IMR-90 (cell line): ENCODE results near the gene PRKCH.

Experiments
- BHLHE40 ChIP-seq: fragments of 150-350 bp; IDR thresholded peaks from 2 replicates; pipeline ENCODE4 v1.6.1; 2016; ENCODE audit warnings: mild to moderate bottlenecking, low read depth, low read length
- CEBPB ChIP-seq: IDR thresholded peaks from 2 replicates; pipeline ENCODE4 v1.6.1; 2012; ENCODE audit warnings: low read depth, low read length, improper control_type of control experiment
- CHD1 ChIP-seq: IDR thresholded peaks from 2 replicates; pipeline ENCODE4 v1.6.1; 2012; ENCODE audit warnings: low read depth, low read length, improper control_type of control experiment
- CTCF ChIP-seq: conservative IDR thresholded peaks from 2 replicates; pipeline ENCODE4 v1.5.1; 2012; ENCODE audit warnings: mild to moderate bottlenecking, low read depth, low read length, improper control_type of control experiment
- ELK1 ChIP-seq: fragments of 150-350 bp; IDR thresholded peaks from 2 replicates; pipeline ENCODE4 v1.6.1; 2016; ENCODE audit warnings: low read depth, mild to moderate bottlenecking, low read length, moderate library complexity, borderline replicate concordance
- FOS ChIP-seq: fragments of 150-350 bp; IDR thresholded peaks from 2 replicates; pipeline ENCODE4 v1.6.1; 2016; ENCODE audit warnings: low read depth, low read length
- MXI1 ChIP-seq: IDR thresholded peaks from 2 replicates; pipeline ENCODE4 v1.6.1; 2012; ENCODE audit warnings: low read depth, mild to moderate bottlenecking, low read length, moderate library complexity, borderline replicate concordance
- POLR2A ChIP-seq: IDR thresholded peaks from 2 replicates; pipeline ENCODE4 v1.6.1; 2012; ENCODE audit warnings: mild to moderate bottlenecking, low read depth, low read length
- RAD21 ChIP-seq: IDR thresholded peaks from 2 replicates; pipeline ENCODE4 v1.6.1; 2012; ENCODE audit warnings: low read length, improper control_type of control experiment
- RFX5 ChIP-seq: IDR thresholded peaks from 2 replicates; pipeline ENCODE4 v1.8.0; 2012; ENCODE audit warnings: low read depth, mild to moderate bottlenecking, low read length, moderate library complexity
- SMC3 ChIP-seq: fragments of 150-350 bp; IDR thresholded peaks from 2 replicates; pipeline ENCODE4 v1.6.1; 2016; ENCODE audit warnings: low read depth, mild to moderate bottlenecking, antibody characterized with exemption, low read length, moderate library complexity
- TF ChIP-seq, protein P1 (sequence below): fragments of 150-350 bp; IDR thresholded peaks from 2 replicates; pipeline ENCODE4 v1.6.1; 2017; ENCODE audit warnings: mild to moderate bottlenecking, antibody characterized with exemption, low read length, low read depth

DNA sequence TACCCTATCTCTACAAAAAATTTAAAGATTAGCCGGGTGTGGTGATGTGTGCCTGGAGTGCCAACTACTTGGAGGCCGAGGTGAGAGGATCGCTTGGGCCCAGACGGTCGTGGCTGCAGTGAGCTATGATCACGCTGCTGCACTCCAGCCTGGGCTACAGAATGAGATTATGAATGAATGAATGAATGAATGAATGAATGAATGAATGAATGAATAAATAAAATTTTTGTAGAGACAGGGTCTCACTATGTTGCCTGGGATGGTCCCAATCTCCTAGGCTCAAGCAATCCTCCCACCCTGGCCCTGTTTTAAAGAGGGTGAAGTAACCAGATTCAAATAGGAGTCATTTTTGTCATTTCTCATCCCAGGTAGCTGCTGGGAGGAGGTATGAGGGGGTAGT lies 197.7 kb downstream of the PRKCH start:
- TF ChIP-seq CTCF (no peak), POLR2A (no peak), CEBPB (no peak), RFX5 (no peak), ELK1 (no peak), CHD1 (no peak), BHLHE40 (no peak), SMC3 (no peak), RAD21 (no peak), FOS (no peak), MXI1 (no peak)
- TF ChIP-seq, protein P1, sequence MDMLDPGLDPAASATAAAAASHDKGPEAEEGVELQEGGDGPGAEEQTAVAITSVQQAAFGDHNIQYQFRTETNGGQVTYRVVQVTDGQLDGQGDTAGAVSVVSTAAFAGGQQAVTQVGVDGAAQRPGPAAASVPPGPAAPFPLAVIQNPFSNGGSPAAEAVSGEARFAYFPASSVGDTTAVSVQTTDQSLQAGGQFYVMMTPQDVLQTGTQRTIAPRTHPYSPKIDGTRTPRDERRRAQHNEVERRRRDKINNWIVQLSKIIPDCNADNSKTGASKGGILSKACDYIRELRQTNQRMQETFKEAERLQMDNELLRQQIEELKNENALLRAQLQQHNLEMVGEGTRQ: no peak
